ENCODE results near the gene PARD3.

GRCh38 chr10:34462993-34463392, 352.1 kb downstream of the PARD3 start:
- TF ChIP-seq CTCF (conservative IDR thresholded peaks at IDR 0.05 in 1 of 2, IDR thresholded peaks at IDR 0.05 in 1 of 2; ENCODE audit: low read depth in 1 of 2, low read length in 2 of 2): no peak
- no peak for TF ChIP-seq EZH2 (IDR thresholded peaks at IDR 0.05; ENCODE audit: low read length, missing control alignments)

Measured in fibroblast of lung (primary cell).